GM19468 (cell line): ENCODE results near the gene CD34.
"Not testable (repeated sequence)": the region's sequence is repeated elsewhere in the genome, so short reads cannot be mapped to it uniquely, and the experiment has no call there.

Source experiments
- ATAC-seq: cut with Tn5 transposase; IDR thresholded peaks from one replicate; pipeline ENCODE4 v1.9.1; 2021; ENCODE audit warnings: mild to moderate bottlenecking, moderate library complexity, moderate number of reproducible peaks; ENCODE audit not compliant: unreplicated experiment; ENCODE audit errors: extremely low read depth

The CD34 gene

GRCh38 chr1:207933205-207933800 lies 22.4 kb upstream of the CD34 start:
- no peak for ATAC-seq

GRCh38 chr1:207926984-207927383 lies 16.1 kb upstream of the CD34 start:
- no peak for ATAC-seq

GRCh38 chr1:207925969-207926368 lies 15.0 kb upstream of the CD34 start:
- not testable (repeated sequence) for ATAC-seq

GRCh38 chr1:207925210-207925609 lies 14.3 kb upstream of the CD34 start:
- no peak for ATAC-seq

- ATAC-seq = no peak
These were observed 12.6 kb upstream of the CD34 start for GRCh38 chr1:207923561-207923960.

- no peak for ATAC-seq
These were observed 12.2 kb upstream of the CD34 start for GRCh38 chr1:207923121-207923520.

- no peak for ATAC-seq
These were observed 11.6 kb upstream of the CD34 start for GRCh38 chr1:207922554-207922953.

- ATAC-seq = no peak
These were observed 10.4 kb upstream of the CD34 start for GRCh38 chr1:207921321-207921720.

GRCh38 chr1:207920444-207921021 lies 9.6 kb upstream of the CD34 start:
- ATAC-seq = no peak

GRCh38 chr1:207919523-207920170 lies 8.7 kb upstream of the CD34 start:
- no peak for ATAC-seq

GRCh38 chr1:207918581-207918980 lies 7.7 kb upstream of the CD34 start:
- no peak for ATAC-seq

GRCh38 chr1:207918011-207918410 lies 7.1 kb upstream of the CD34 start:
- no peak for ATAC-seq

- no peak for ATAC-seq
These were observed 6.2 kb upstream of the CD34 start for GRCh38 chr1:207917080-207917479.

- no peak for ATAC-seq
These were observed 3.0 kb upstream of the CD34 start for GRCh38 chr1:207913951-207914350.

- no peak for ATAC-seq
These were observed 1.2 kb upstream of the CD34 start for GRCh38 chr1:207911856-207912760.

GRCh38 chr1:207909687-207910086 lies 1.2 kb downstream of the CD34 start:
- ATAC-seq = no peak

GRCh38 chr1:207908107-207908734 lies 2.7 kb downstream of the CD34 start:
- ATAC-seq = no peak

GRCh38 chr1:207904391-207904790 lies 6.5 kb downstream of the CD34 start:
- ATAC-seq = no peak

- no peak for ATAC-seq
These were observed 7.2 kb downstream of the CD34 start for GRCh38 chr1:207903767-207904166.

- ATAC-seq = no peak
These were observed 7.9 kb downstream of the CD34 start for GRCh38 chr1:207903053-207903452.
